ENCODE measurements around the gene HSD17B12. TPM values are rescaled to one million over a fixed set of nuclear protein-coding genes. Genes with fewer than 3 reads are reported as not detected.

HSD17B12 gene
- polyA plus RNA-seq, 3 donors, result 13.3 to 35.5 (median 30.4) TPM

DNA sequence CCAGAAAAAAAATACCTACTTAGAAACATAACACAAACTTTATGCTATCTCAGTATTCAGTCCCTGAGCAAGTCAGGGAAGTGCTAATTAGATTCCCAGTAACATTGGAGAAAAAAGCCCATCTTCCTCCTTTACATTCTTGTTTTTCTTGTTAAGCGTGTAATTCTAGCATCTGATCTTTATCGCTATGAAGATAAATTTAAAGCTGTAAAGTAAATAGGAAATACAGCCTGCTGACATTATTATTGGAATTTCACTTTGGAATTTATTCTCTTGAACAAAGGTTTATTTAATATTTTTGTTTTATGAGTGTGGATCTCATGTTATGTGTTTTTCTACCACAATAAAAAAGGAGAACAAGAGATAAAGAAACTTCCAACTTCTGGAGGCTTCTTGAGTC lies 214.0 kb downstream of the HSD17B12 start:
- no peak overlapping the region for H3K9ac ChIP-seq (ENCODE audit: insufficient read depth, low read length, poor library complexity, severe bottlenecking)
- no peak overlapping the region for H2AFZ ChIP-seq (ENCODE audit: insufficient read depth, low read depth, low read length, poor library complexity, severe bottlenecking)
- Mint-ChIP-seq H3K4me1 (no peaks in the 10 kb centered on the region), H3K27me3 (ENCODE audit: low read depth in 3 of 3) (no peaks in the 10 kb centered on the region), H3K27ac (no peak overlapping the region), H3K4me3 (no peak overlapping the region), H3K36me3 (peaks cover 83 to 94% of the 10 kb centered on the region in 2 donors), H3K9me3 (peaks cover 0 to 2% (median 0%) of the 10 kb centered on the region in 7 donors)
- no peaks in the 10 kb centered on the region for H3K79me2 ChIP-seq (ENCODE audit: insufficient read depth, low read length)
- H3K27ac ChIP-seq (ENCODE audit: low read depth in 1 of 2, low read length in 2 of 2), result no peak overlapping the region
- no peaks in the 10 kb centered on the region for H3K4me1 ChIP-seq (ENCODE audit: control insufficient read depth in 1 of 2, insufficient read depth in 2 of 2, low read length in 2 of 2)
- no CpG with 5 or more reads among the region's 2 CpGs for WGBS (ENCODE audit: insufficient coverage)
- intact Hi-C loops (cut with micrococcal nuclease), result loop anchor here in 1 of 2 donors (5.0 kb wide), 1 partner anchor 48 kb away; the partner anchor contains the start of gene C11orf96
- peaks cover 72 to 100% of the 10 kb centered on the region in 2 donors for H3K36me3 ChIP-seq (replicated peaks in 1 of 2; ENCODE audit: control insufficient read depth in 1 of 2, insufficient read depth in 2 of 2, low read length in 2 of 2)
- TF ChIP-seq, protein P1, sequence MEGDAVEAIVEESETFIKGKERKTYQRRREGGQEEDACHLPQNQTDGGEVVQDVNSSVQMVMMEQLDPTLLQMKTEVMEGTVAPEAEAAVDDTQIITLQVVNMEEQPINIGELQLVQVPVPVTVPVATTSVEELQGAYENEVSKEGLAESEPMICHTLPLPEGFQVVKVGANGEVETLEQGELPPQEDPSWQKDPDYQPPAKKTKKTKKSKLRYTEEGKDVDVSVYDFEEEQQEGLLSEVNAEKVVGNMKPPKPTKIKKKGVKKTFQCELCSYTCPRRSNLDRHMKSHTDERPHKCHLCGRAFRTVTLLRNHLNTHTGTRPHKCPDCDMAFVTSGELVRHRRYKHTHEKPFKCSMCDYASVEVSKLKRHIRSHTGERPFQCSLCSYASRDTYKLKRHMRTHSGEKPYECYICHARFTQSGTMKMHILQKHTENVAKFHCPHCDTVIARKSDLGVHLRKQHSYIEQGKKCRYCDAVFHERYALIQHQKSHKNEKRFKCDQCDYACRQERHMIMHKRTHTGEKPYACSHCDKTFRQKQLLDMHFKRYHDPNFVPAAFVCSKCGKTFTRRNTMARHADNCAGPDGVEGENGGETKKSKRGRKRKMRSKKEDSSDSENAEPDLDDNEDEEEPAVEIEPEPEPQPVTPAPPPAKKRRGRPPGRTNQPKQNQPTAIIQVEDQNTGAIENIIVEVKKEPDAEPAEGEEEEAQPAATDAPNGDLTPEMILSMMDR (IDR thresholded peaks at IDR 0.05), result no peak
- no peaks in the 10 kb centered on the region for H3K9me3 ChIP-seq (replicated peaks in 1 of 2; ENCODE audit: control insufficient read depth in 1 of 2, insufficient read depth in 1 of 2, low read length in 2 of 2)
- H3K4me2 ChIP-seq (replicated peaks; ENCODE audit: extremely low read depth, low read length, poor library complexity, severe bottlenecking), result no peak overlapping the region
- H3K4me3 ChIP-seq (replicated peaks in 1 of 3; ENCODE audit: low read depth in 2 of 3, low read length in 3 of 3), result no peak overlapping the region
- H3K27me3 ChIP-seq (ENCODE audit: control insufficient read depth in 2 of 2, insufficient read depth in 2 of 2, low read length in 2 of 2), result no peaks in the 10 kb centered on the region
- no peaks in the 10 kb centered on the region for H4K20me1 ChIP-seq (ENCODE audit: insufficient read depth, low read length)
- DNase-seq, result no peak

DNA sequence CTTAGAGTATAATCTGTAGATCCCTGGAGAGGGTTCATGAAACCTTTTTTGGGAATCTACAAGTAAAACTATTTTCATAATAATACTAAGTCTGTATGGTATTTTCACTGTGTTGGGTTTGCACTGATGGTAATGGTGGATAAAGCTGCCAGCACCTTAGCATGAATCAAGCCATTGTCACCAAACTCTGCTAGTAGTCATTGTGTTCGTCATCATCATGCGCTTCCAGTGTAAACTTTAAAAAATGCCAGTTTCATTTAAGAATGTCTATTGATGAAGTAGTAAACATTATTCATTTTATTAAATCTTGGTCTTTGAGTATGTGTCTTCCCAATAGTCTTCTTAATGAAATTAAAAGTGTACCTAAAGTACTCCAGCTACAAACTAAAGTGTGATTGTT lies 215.1 kb downstream of the HSD17B12 start:
- Mint-ChIP-seq H3K4me1 (no peaks in the 10 kb centered on the region), H3K27me3 (ENCODE audit: low read depth in 3 of 3) (peaks cover 0 to 2% (median 0%) of the 10 kb centered on the region in 3 donors), H3K4me3 (no peak overlapping the region), H3K27ac (no peak overlapping the region), H3K9me3 (peaks cover 0 to 2% (median 0%) of the 10 kb centered on the region in 7 donors), H3K36me3 (peaks cover 75 to 85% of the 10 kb centered on the region in 2 donors)
- no peak overlapping the region for H3K27ac ChIP-seq (ENCODE audit: low read depth in 1 of 2, low read length in 2 of 2)
- H3K36me3 ChIP-seq (replicated peaks in 1 of 2; ENCODE audit: control insufficient read depth in 1 of 2, insufficient read depth in 2 of 2, low read length in 2 of 2), result peaks cover 66 to 94% of the 10 kb centered on the region in 2 donors
- H3K27me3 ChIP-seq (ENCODE audit: control insufficient read depth in 2 of 2, insufficient read depth in 2 of 2, low read length in 2 of 2), result no peaks in the 10 kb centered on the region
- DNase-seq, result no peak
- no peaks in the 10 kb centered on the region for H3K9me3 ChIP-seq (replicated peaks in 1 of 2; ENCODE audit: control insufficient read depth in 1 of 2, insufficient read depth in 1 of 2, low read length in 2 of 2)
- H3K9ac ChIP-seq (ENCODE audit: insufficient read depth, low read length, poor library complexity, severe bottlenecking), result no peak overlapping the region
- no peak overlapping the region for H3K4me3 ChIP-seq (replicated peaks in 1 of 3; ENCODE audit: low read depth in 2 of 3, low read length in 3 of 3)
- TF ChIP-seq, protein P1 (IDR thresholded peaks at IDR 0.05), result no peak
- no CpG with 5 or more reads among the region's 2 CpGs for WGBS (ENCODE audit: insufficient coverage)
- H2AFZ ChIP-seq (ENCODE audit: insufficient read depth, low read depth, low read length, poor library complexity, severe bottlenecking), result no peak overlapping the region
- no peaks in the 10 kb centered on the region for H4K20me1 ChIP-seq (ENCODE audit: insufficient read depth, low read length)
- H3K4me1 ChIP-seq (ENCODE audit: control insufficient read depth in 1 of 2, insufficient read depth in 2 of 2, low read length in 2 of 2), result no peaks in the 10 kb centered on the region
- H3K4me2 ChIP-seq (replicated peaks; ENCODE audit: extremely low read depth, low read length, poor library complexity, severe bottlenecking), result no peak overlapping the region
- no peaks in the 10 kb centered on the region for H3K79me2 ChIP-seq (ENCODE audit: insufficient read depth, low read length)
- intact Hi-C loops (cut with micrococcal nuclease), result no loop called here
